ENCODE data around the gene KDM2B. TPM values are rescaled to one million over a fixed set of nuclear protein-coding genes. Genes with fewer than 3 reads are reported as not detected.
A peak's percentile ranks its signal among the peaks of the same experiment; 100 is the strongest.

KDM2B gene
- total RNA-seq, 2 donors from 2014 or later = 43.4 to 47.7 TPM

- Mint-ChIP-seq H3K27me3 (ENCODE audit: low read depth) (no peaks in the 10 kb centered on the region), H3K9me3 (no peaks in the 10 kb centered on the region), H3K4me1 (ENCODE audit: low read depth) (peaks cover 4% of the 10 kb centered on the region), H3K36me3 (ENCODE audit: insufficient read depth in 2 of 2) (peaks cover 0 to 8% of the 10 kb centered on the region in 2 donors), H3K4me3 (no peak overlapping the region), H3K27ac (peak overlapping the region; percentile 43)
- no peak for ATAC-seq (replicated peaks in 1 of 2)
- no peak for DNase-seq
Observed at GRCh38 chr12:121443911-121444841, 136.6 kb downstream of the KDM2B start.

GRCh38 chr12:121443193-121443870 lies 137.5 kb downstream of the KDM2B start:
- peak; percentile 69 to 81 for ATAC-seq (replicated peaks in 1 of 2)
- Mint-ChIP-seq H3K4me1 (ENCODE audit: low read depth) (peaks cover 4% of the 10 kb centered on the region), H3K27ac (peak overlapping the region; percentile 72), H3K4me3 (no peak overlapping the region), H3K36me3 (ENCODE audit: insufficient read depth in 2 of 2) (peaks cover 2 to 13% of the 10 kb centered on the region in 2 donors), H3K27me3 (ENCODE audit: low read depth) (no peaks in the 10 kb centered on the region), H3K9me3 (no peaks in the 10 kb centered on the region)
- DNase-seq = peak; percentile 73 to 75

GRCh38 chr12:121442028-121442948 lies 138.5 kb downstream of the KDM2B start:
- no peak overlapping the region for H3K4me3 Mint-ChIP-seq
- DNase-seq = no peak
- no peaks in the 10 kb centered on the region for H3K27me3 Mint-ChIP-seq (ENCODE audit: low read depth)
- H3K36me3 Mint-ChIP-seq (ENCODE audit: insufficient read depth in 2 of 2) = peaks cover 2 to 18% of the 10 kb centered on the region in 2 donors
- no peaks in the 10 kb centered on the region for H3K9me3 Mint-ChIP-seq
- no peak overlapping the region for H3K27ac Mint-ChIP-seq
- H3K4me1 Mint-ChIP-seq (ENCODE audit: low read depth) = peaks cover 4% of the 10 kb centered on the region
- ATAC-seq (replicated peaks in 1 of 2) = no peak

- H3K27ac Mint-ChIP-seq = no peak overlapping the region
- peaks cover 4% of the 10 kb centered on the region for H3K4me1 Mint-ChIP-seq (ENCODE audit: low read depth)
- peaks cover 9 to 25% of the 10 kb centered on the region in 2 donors for H3K36me3 Mint-ChIP-seq (ENCODE audit: insufficient read depth in 2 of 2)
- ATAC-seq (replicated peaks in 1 of 2) = no peak
- no peak for DNase-seq
- H3K9me3 Mint-ChIP-seq = peaks cover 2 to 5% of the 10 kb centered on the region in 2 donors
- no peaks in the 10 kb centered on the region for H3K27me3 Mint-ChIP-seq (ENCODE audit: low read depth)
- H3K4me3 Mint-ChIP-seq = no peak overlapping the region
Observed at GRCh38 chr12:121441555-121441954, 139.3 kb downstream of the KDM2B start.

- H3K4me3 Mint-ChIP-seq = no peak overlapping the region
Observed at GRCh38 chr12:121440768-121441167, 140.1 kb downstream of the KDM2B start.

GRCh38 chr12:121439715-121440114 lies 141.1 kb downstream of the KDM2B start:
- H3K36me3 Mint-ChIP-seq (ENCODE audit: insufficient read depth in 2 of 2) = peaks cover 16 to 37% of the 10 kb centered on the region in 2 donors
- ATAC-seq (replicated peaks in 1 of 2) = no peak
- peaks cover 4% of the 10 kb centered on the region for H3K4me1 Mint-ChIP-seq (ENCODE audit: low read depth)
- peaks cover 2 to 8% of the 10 kb centered on the region in 2 donors for H3K9me3 Mint-ChIP-seq
- no peaks in the 10 kb centered on the region for H3K27me3 Mint-ChIP-seq (ENCODE audit: low read depth)
- H3K4me3 Mint-ChIP-seq = no peak overlapping the region
- no peak overlapping the region for H3K27ac Mint-ChIP-seq
- DNase-seq = no peak

More at GRCh38 chr12:121440768-121441167, 140.1 kb downstream of the KDM2B start:
- Mint-ChIP-seq H3K36me3 (ENCODE audit: insufficient read depth in 2 of 2) (peaks cover 13 to 31% of the 10 kb centered on the region in 2 donors), H3K27ac (no peak overlapping the region), H3K27me3 (ENCODE audit: low read depth) (no peaks in the 10 kb centered on the region), H3K9me3 (peaks cover 2 to 8% of the 10 kb centered on the region in 2 donors), H3K4me1 (ENCODE audit: low read depth) (peaks cover 4% of the 10 kb centered on the region)
- ATAC-seq (replicated peaks in 1 of 2) = no peak
- no peak for DNase-seq

- peaks cover 2 to 8% of the 10 kb centered on the region in 2 donors for H3K9me3 Mint-ChIP-seq
- peaks cover 16 to 40% of the 10 kb centered on the region in 2 donors for H3K36me3 Mint-ChIP-seq (ENCODE audit: insufficient read depth in 2 of 2)
Observed at GRCh38 chr12:121438905-121439304, 141.9 kb downstream of the KDM2B start.

GRCh38 chr12:121436706-121437105 lies 144.1 kb downstream of the KDM2B start:
- peak overlapping the region; percentile 3 for H3K27ac Mint-ChIP-seq
- no peak for ATAC-seq (replicated peaks in 1 of 2)
- peaks cover 18 to 48% of the 10 kb centered on the region in 2 donors for H3K36me3 Mint-ChIP-seq (ENCODE audit: insufficient read depth in 2 of 2)
- H3K4me3 Mint-ChIP-seq = no peak overlapping the region
- peaks cover 4% of the 10 kb centered on the region for H3K4me1 Mint-ChIP-seq (ENCODE audit: low read depth)
- no peak for DNase-seq
- H3K27me3 Mint-ChIP-seq (ENCODE audit: low read depth) = no peaks in the 10 kb centered on the region
- H3K9me3 Mint-ChIP-seq = peaks cover 2 to 8% of the 10 kb centered on the region in 2 donors

More at GRCh38 chr12:121438905-121439304, 141.9 kb downstream of the KDM2B start:
- ATAC-seq (replicated peaks in 1 of 2) (no peak), DNase-seq (no peak)
- Mint-ChIP-seq H3K27ac (no peak overlapping the region), H3K4me3 (no peak overlapping the region), H3K27me3 (ENCODE audit: low read depth) (no peaks in the 10 kb centered on the region), H3K4me1 (ENCODE audit: low read depth) (peaks cover 4% of the 10 kb centered on the region)

- Mint-ChIP-seq H3K27me3 (ENCODE audit: low read depth) (no peaks in the 10 kb centered on the region), H3K9me3 (peaks cover 2 to 8% of the 10 kb centered on the region in 2 donors), H3K36me3 (ENCODE audit: insufficient read depth in 2 of 2) (peaks cover 20 to 48% of the 10 kb centered on the region in 2 donors), H3K27ac (peak overlapping the region; percentile 38), H3K4me1 (ENCODE audit: low read depth) (no peaks in the 10 kb centered on the region), H3K4me3 (no peak overlapping the region)
- ATAC-seq (replicated peaks in 1 of 2) (no peak), DNase-seq (no peak)
Observed at GRCh38 chr12:121432740-121433480, 147.9 kb downstream of the KDM2B start.

GRCh38 chr12:121430833-121431415 lies 149.9 kb downstream of the KDM2B start:
- Mint-ChIP-seq H3K36me3 (ENCODE audit: insufficient read depth in 2 of 2) (peaks cover 13 to 42% of the 10 kb centered on the region in 2 donors), H3K4me3 (no peak overlapping the region), H3K27me3 (ENCODE audit: low read depth) (no peaks in the 10 kb centered on the region), H3K4me1 (ENCODE audit: low read depth) (no peaks in the 10 kb centered on the region), H3K9me3 (no peaks in the 10 kb centered on the region), H3K27ac (peak overlapping the region; percentile 31)
- no peak for ATAC-seq (replicated peaks in 1 of 2)
- no peak for DNase-seq

GRCh38 chr12:121428883-121429282 lies 151.9 kb downstream of the KDM2B start:
- no peaks in the 10 kb centered on the region for H3K27me3 Mint-ChIP-seq (ENCODE audit: low read depth)
- no peak for DNase-seq
- no peak overlapping the region for H3K4me3 Mint-ChIP-seq
- peak overlapping the region; percentile 27 for H3K27ac Mint-ChIP-seq
- no peaks in the 10 kb centered on the region for H3K4me1 Mint-ChIP-seq (ENCODE audit: low read depth)
- no peaks in the 10 kb centered on the region for H3K9me3 Mint-ChIP-seq
- H3K36me3 Mint-ChIP-seq (ENCODE audit: insufficient read depth in 2 of 2) = peaks cover 13 to 40% of the 10 kb centered on the region in 2 donors
- ATAC-seq (replicated peaks in 1 of 2) = no peak

All from activated T-cell treated with anti-CD3 and anti-CD28 coated beads, Interleukin-2, amount 50 U/mL, for 72 hours (primary cell).